Nucleus accumbens (tissue), 56 donors: Measurements from ENCODE around the gene TRPV4.
"Not testable (repeated sequence)": the region's sequence is repeated elsewhere in the genome, so short reads cannot be mapped to it uniquely, and the experiment has no call there.

Experiments used
- DNase-seq, 56 donors: peaks; one replicate each; lab custom pipeline; 2025; lab: John Stamatoyannopoulos, UW

The TRPV4 gene

GRCh38 chr12:109833307-109834189 lies at the start of gene TRPV4:
Gene TRPV4, minus strand, starts transcription at chr12:109833398. Its CDS starts 18,602 bp downstream, at chr12:109814796.
- DNase-seq: no peak

- DNase-seq: no peak
These were observed 48.6 kb upstream of the TRPV4 start for GRCh38 chr12:109881752-109882151.

DNA sequence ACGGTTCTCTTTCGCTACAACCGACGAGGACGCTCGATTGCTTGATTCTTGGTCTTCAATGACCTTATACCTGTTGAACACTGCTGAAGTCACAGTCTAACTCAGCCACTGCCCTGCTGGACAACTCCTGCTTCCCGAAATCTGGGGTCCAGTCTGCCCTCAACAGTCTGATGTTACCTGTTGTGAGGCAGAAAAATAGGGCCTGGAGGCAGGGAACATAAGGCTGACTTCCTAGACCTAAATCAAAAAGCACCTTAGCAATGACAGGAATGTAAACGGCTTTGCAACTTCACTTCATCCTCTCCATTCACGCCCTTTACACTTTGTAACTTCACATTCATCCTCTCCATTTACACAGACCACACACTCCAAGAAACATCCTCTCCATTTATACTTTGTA lies 47.7 kb upstream of the TRPV4 start:
- peak in 1 of 56 donors; percentile 41 for DNase-seq

DNA sequence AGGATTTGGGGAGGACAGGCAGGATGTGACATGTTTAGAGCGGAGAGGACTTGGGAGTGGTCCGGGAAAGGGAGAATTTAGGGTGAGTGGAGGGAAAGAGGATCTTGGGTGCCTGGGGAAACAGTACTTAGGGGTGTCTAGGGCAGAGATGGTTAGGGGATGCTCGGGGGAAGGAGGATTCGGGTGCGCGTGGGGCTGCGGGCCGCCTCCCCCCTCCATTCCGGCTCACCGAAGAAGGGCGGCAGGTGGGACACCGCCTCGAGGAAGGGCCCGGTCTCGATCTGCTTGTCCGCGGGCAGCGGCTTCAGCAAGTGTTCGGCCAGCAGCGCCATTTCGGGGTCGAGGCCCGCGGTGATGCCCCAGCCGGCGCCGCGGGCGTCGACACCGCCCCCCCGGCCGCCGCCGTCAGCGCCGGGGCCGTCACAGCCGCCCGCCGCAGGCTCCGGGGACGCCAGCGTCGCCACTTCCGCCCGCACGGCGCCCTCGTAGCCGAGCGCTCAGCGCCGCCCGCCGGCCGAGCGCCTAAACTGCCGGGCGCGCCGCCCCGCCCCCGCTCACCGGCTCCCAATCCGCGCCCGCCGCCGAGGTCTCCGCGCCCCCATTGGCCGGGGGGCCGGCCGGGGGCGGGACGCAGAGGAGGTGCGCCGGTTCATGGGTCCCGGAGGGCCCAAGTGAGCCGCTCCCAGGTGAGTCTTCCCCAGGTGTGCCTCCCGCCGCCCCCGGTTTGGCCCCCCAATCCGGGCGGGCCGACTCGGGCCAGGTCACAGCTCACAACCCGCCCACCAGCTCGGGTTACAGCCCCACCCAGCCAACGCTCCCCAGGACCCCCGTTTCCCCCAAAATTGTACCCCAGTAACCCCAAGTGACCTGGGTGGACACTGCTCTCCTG lies 47.1 kb upstream of the TRPV4 start, which contains the start of gene GLTP:
GLTP (minus strand) TSS at position 499 of the 889 bp plus-strand sequence; CDS start at position 332, 167 bp downstream.
- DNase-seq: peak in 54 of 56 donors; percentile 29 to 89 (median 72)

DNA sequence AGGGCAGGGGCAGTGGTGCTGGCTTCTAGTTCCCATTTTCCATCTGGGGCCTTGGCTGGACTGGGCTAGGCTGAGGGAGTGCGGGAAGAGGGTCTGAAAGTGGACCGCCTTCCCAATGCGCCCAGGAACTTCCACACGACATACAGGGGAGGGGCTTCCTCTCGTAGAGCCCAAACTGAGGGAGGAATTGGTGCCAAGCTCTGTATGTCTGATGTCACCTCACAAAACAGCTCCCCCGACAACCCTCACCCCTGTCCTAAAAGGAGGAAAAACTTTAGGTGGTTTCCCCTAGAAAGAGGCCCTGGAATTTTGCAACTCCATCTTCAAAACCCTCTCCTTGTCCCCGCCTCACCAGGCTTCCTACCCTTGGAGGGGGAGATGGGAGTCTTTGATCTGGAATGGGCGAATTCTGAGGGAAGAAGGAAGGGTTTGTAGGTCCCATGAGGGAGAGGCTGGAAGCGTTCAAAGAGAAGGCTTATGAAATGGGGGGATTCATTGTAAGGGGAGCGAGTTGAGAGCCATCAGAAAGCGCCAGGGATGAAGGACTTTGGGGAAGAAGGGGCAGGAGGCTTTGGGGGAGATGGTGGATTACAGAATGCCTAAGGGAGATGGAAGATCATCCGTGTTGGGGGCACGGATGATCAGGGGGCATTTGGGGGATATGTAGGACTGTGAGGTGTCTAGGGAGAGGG lies 46.3 kb upstream of the TRPV4 start:
- peak in 23 of 56 donors; percentile 3 to 61 (median 32) for DNase-seq

- DNase-seq: peak in 1 of 56 donors; percentile 28
These were observed 45.6 kb upstream of the TRPV4 start for GRCh38 chr12:109878749-109879148.

DNA sequence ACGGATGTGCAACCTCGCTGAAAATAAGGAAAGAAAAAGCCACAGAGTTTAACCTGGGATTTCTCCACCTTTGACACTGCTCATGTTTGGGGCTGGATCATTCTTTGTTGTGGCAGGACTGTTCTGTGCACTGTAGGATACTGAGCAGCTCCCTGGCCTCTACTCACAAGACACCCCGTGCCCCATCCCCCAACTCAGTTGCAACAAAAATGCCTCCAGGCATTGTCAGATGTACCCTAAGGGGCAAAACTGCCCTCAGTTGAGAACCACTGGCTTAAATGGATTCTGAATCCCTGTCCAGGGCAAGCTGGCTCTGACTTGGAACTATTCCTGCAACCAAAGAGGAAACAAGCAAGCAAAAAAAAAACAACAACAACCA lies 45.0 kb upstream of the TRPV4 start:
- peak in 22 of 56 donors; percentile 9 to 74 (median 47) for DNase-seq

- DNase-seq: peak in 48 of 56 donors; percentile 10 to 78 (median 44)
These were observed 44.5 kb upstream of the TRPV4 start for GRCh38 chr12:109877504-109878246.

GRCh38 chr12:109876406-109876805 lies 43.2 kb upstream of the TRPV4 start:
- DNase-seq: no peak

DNA sequence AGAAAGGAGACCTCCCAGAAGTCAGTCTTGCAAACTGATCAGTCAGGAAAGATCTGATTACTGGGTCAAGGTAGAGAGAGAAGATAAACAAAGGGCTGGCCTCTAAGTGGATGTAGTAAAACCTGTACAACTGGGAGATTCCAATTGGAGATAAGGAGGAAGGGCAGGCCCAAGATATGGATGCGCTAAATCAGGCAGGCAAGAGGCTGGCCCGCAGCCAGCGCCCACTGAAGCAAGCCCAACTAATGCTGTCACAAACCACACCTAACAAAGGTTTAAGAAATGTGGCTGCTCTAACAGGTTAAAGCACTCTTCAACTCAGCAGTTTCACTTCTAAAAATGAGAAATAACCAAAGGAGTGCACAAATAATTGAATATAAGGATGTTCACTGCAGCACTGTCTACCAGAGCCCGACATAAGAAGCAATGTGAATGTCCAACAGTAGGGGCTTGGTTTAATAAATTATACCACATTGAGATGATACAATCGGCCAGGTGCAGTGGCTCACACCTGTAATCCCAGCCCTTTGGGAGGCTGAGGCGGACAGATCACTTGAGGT lies 42.5 kb upstream of the TRPV4 start:
- no peak for DNase-seq

DNA sequence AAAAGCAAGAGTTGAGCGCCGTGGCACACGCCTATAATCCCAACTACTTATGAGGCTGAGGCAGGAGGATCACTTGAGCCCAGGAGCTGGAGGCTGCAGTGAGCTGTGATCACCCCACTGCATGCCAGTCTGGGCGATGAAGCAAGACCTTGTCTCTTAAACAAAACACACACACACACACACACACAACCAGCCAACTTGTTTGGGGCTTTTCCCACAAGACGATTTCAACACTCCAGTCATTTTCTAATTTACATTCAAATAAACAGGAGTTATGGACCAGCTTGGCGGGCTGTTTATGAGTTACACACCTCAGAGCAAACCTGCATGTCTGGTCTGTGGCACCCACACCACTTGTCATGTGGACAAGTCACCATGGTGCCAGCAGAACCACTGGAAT lies 40.5 kb upstream of the TRPV4 start:
- DNase-seq: no peak

GRCh38 chr12:109871668-109872314 lies 38.6 kb upstream of the TRPV4 start:
- peak in 9 of 56 donors; percentile 19 to 38 (median 26) for DNase-seq

DNA sequence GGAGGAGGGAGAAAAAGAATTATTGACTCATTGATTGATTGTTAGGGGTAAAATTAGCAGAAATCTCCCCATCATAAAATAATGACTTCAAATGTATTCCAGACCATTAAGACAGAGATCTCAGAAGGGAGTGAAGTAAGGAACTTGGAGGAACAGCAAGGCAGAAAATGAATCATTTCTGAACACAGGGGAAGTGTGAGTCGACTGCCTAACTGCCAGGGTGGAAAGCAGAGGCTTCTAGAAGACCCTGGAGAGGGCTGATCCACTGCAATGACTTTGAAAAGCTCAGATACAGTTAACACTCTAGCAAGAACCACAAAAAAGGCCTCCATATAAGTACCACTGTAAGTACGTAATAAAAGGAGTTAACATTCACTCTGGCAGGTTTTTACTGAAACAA lies 37.5 kb upstream of the TRPV4 start:
- no peak for DNase-seq

GRCh38 chr12:109868182-109869051 lies 35.2 kb upstream of the TRPV4 start:
- no peak for DNase-seq

DNA sequence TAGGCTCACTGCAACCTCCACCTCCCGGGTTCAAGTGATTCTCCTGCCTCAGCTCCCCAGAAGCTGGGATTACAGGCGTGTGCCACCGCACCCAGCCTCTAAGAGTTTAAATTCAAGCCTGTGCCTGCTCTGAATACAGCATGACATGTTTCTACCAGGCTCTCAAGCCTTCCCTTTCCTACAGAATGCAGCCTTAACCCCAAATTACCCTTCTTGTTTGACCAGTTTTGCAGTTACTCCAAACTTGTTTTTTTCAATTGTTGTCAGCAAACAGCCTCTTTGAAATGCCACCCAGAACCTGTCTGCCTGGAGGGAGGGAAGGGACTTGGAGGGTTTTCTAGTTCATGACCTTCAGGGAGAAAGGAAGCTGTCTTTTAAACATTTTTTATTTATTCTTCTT lies 31.7 kb upstream of the TRPV4 start:
- no peak for DNase-seq

- peak in 54 of 56 donors; percentile 22 to 88 (median 76) for DNase-seq
These were observed 30.9 kb upstream of the TRPV4 start for GRCh38 chr12:109863847-109864712.

GRCh38 chr12:109862491-109862890 lies 29.3 kb upstream of the TRPV4 start:
- not testable (repeated sequence) for DNase-seq
